HCT116 (cell line): ENCODE results near the gene CRIM1.

Experiments
- CBX3 ChIP-seq: IDR thresholded peaks from 2 replicates; pipeline ENCODE4 v1.6.1; 2012; ENCODE audit warnings: low read depth
- CEBPB ChIP-seq: IDR thresholded peaks from 2 replicates; pipeline ENCODE4 v1.6.1; 2012; ENCODE audit warnings: low read depth
- CTCF ChIP-seq, 3 experiments: fragments of 200-600 bp in 1 of 3; sonication (generic) in 1 of 3; IDR thresholded peaks in 2 of 3; conservative IDR thresholded peaks in 1 of 3; 2 replicates each; pipeline ENCODE4 v1.5.1; 2012 to 2017; ENCODE audit warnings: low read depth in 2 of 3, low read length in 2 of 3, antibody characterized with exemption in 1 of 3, borderline replicate concordance in 1 of 3, control low read depth in 1 of 3, mild to moderate bottlenecking in 1 of 3, mixed read lengths in 1 of 3, mixed run types in 1 of 3, moderate library complexity in 1 of 3; ENCODE audit not compliant: insufficient read depth in 1 of 3
- EZH2 ChIP-seq: fragments of 200-600 bp; sonication (generic); IDR thresholded peaks from 2 replicates; pipeline ENCODE4 v1.6.1; 2017; ENCODE audit warnings: antibody characterized with exemption, mixed run types
- JUND ChIP-seq: IDR thresholded peaks from 2 replicates; pipeline ENCODE4 v1.6.1; 2012
- MAX ChIP-seq: IDR thresholded peaks from 2 replicates; pipeline ENCODE4 v1.6.1; 2012
- POLR2A ChIP-seq: IDR thresholded peaks from 2 replicates; pipeline ENCODE4 v1.7.0; 2011; ENCODE audit warnings: borderline replicate concordance; ENCODE audit not compliant: insufficient read depth, insufficient read length; ENCODE audit errors: extremely low read depth
- POLR2AphosphoS5 ChIP-seq: IDR thresholded peaks from 2 replicates; pipeline ENCODE4 v1.6.1; 2011; ENCODE audit warnings: mild to moderate bottlenecking, low read depth, low read length, moderate library complexity
- TCF7L2 ChIP-seq: IDR thresholded peaks from 2 replicates; pipeline ENCODE4 v1.7.0; 2011; ENCODE audit warnings: borderline replicate concordance, inconsistent platforms; ENCODE audit not compliant: insufficient read depth, insufficient read length; ENCODE audit errors: extremely low read depth
- YY1 ChIP-seq: IDR thresholded peaks from 2 replicates; pipeline ENCODE4 v1.6.1; 2011; ENCODE audit warnings: low read length, low read depth, moderate library complexity, mild to moderate bottlenecking; ENCODE audit not compliant: insufficient replicate concordance; ENCODE audit errors: extremely low read depth
- ZFX ChIP-seq: fragments of 450-650 bp; IDR thresholded peaks from 2 replicates; pipeline ENCODE4 v1.6.1; 2017

- no peak for TF ChIP-seq CTCF (IDR thresholded peaks at IDR 0.05 in 2 of 3, conservative IDR thresholded peaks at IDR 0.05 in 1 of 3; ENCODE audit: borderline replicate concordance in 1 of 3, insufficient read depth in 1 of 3, low read depth in 2 of 3, low read length in 2 of 3)
- no peak for TF ChIP-seq CEBPB
- no peak for TF ChIP-seq POLR2A
- no peak for TF ChIP-seq MAX
- no peak for TF ChIP-seq EZH2
- TF ChIP-seq CBX3, result no peak
- no peak for TF ChIP-seq JUND
- TF ChIP-seq TCF7L2, result no peak
- no peak for TF ChIP-seq POLR2AphosphoS5
- TF ChIP-seq YY1, result no peak
- no peak for TF ChIP-seq ZFX
Measured at GRCh38 chr2:36566887-36567286, 211.3 kb downstream of the CRIM1 start.
